ENCODE data around the gene PALD1.

The PALD1 gene

GRCh38 chr10:70615784-70616522, 137.4 kb downstream of the PALD1 start:
- DNase-seq = no peak

- DNase-seq = no peak
These were observed 138.2 kb downstream of the PALD1 start for GRCh38 chr10:70616761-70617160.

Data from NCI-H1092 (cell line).